ENCODE measurements around the gene SDCBP2. TPM values are rescaled to one million over a fixed set of nuclear protein-coding genes. Genes with fewer than 3 reads are reported as not detected.
"Not testable (repeated sequence)": the region's sequence is repeated elsewhere in the genome, so short reads cannot be mapped to it uniquely, and the experiment has no call there.

Gene SDCBP2
- polyA plus RNA-seq, 3 donors = 2.0 to 3.3 (median 3.1) TPM

GRCh38 chr20:1367479-1367878 is 38.5 kb upstream of the SDCBP2 start:
- DNase-seq (ENCODE audit: extremely low read depth in 1 of 11, low read depth in 9 of 11, low spot score in 4 of 11) = no peak

- no peak for DNase-seq (ENCODE audit: extremely low read depth in 1 of 11, low read depth in 9 of 11, low spot score in 4 of 11)
Measured at GRCh38 chr20:1364106-1364505, 35.2 kb upstream of the SDCBP2 start.

GRCh38 chr20:1363522-1363921 is 34.6 kb upstream of the SDCBP2 start:
- DNase-seq (ENCODE audit: extremely low read depth in 1 of 11, low read depth in 9 of 11, low spot score in 4 of 11) = no peak

GRCh38 chr20:1362484-1362883 is 33.5 kb upstream of the SDCBP2 start:
- DNase-seq (ENCODE audit: extremely low read depth in 1 of 11, low read depth in 9 of 11, low spot score in 4 of 11) = no peak

- DNase-seq (ENCODE audit: extremely low read depth in 1 of 11, low read depth in 9 of 11, low spot score in 4 of 11) = no peak
Measured at GRCh38 chr20:1360094-1360846, 31.3 kb upstream of the SDCBP2 start.

- DNase-seq (ENCODE audit: extremely low read depth in 1 of 11, low read depth in 9 of 11, low spot score in 4 of 11) = no peak
Measured at GRCh38 chr20:1357921-1358671, 29.2 kb upstream of the SDCBP2 start.

- DNase-seq (ENCODE audit: extremely low read depth in 1 of 11, low read depth in 9 of 11, low spot score in 4 of 11) = no peak
Measured at GRCh38 chr20:1353956-1354355, 25.0 kb upstream of the SDCBP2 start.

GRCh38 chr20:1346315-1346969 is 17.5 kb upstream of the SDCBP2 start:
- no peak for DNase-seq (ENCODE audit: extremely low read depth in 1 of 11, low read depth in 9 of 11, low spot score in 4 of 11)

GRCh38 chr20:1345756-1346093 is 16.8 kb upstream of the SDCBP2 start:
- DNase-seq (ENCODE audit: extremely low read depth in 1 of 11, low read depth in 9 of 11, low spot score in 4 of 11) = no peak

GRCh38 chr20:1345030-1345755 is 16.3 kb upstream of the SDCBP2 start:
- DNase-seq (ENCODE audit: extremely low read depth in 1 of 11, low read depth in 9 of 11, low spot score in 4 of 11) = no peak

- not testable (repeated sequence) for DNase-seq (ENCODE audit: extremely low read depth in 1 of 11, low read depth in 9 of 11, low spot score in 4 of 11)
Measured at GRCh38 chr20:1343446-1344124, 14.6 kb upstream of the SDCBP2 start.

- DNase-seq (ENCODE audit: extremely low read depth in 1 of 11, low read depth in 9 of 11, low spot score in 4 of 11) = no peak
Measured at GRCh38 chr20:1341561-1342265, 12.8 kb upstream of the SDCBP2 start.

- no peak for DNase-seq (ENCODE audit: extremely low read depth in 1 of 11, low read depth in 9 of 11, low spot score in 4 of 11)
Measured at GRCh38 chr20:1338801-1339200, 9.9 kb upstream of the SDCBP2 start.

- no peak for DNase-seq (ENCODE audit: extremely low read depth in 1 of 11, low read depth in 9 of 11, low spot score in 4 of 11)
Measured at GRCh38 chr20:1338096-1338495, 9.2 kb upstream of the SDCBP2 start.

GRCh38 chr20:1337441-1337840 is 8.5 kb upstream of the SDCBP2 start:
- DNase-seq (ENCODE audit: extremely low read depth in 1 of 11, low read depth in 9 of 11, low spot score in 4 of 11) = no peak

- DNase-seq (ENCODE audit: extremely low read depth in 1 of 11, low read depth in 9 of 11, low spot score in 4 of 11) = no peak
Measured at GRCh38 chr20:1336699-1337367, 7.9 kb upstream of the SDCBP2 start.

- DNase-seq (ENCODE audit: extremely low read depth in 1 of 11, low read depth in 9 of 11, low spot score in 4 of 11) = no peak
Measured at GRCh38 chr20:1335961-1336698, 7.2 kb upstream of the SDCBP2 start.

All from renal cortex interstitium (tissue), 11 donors.